DMS153 treated with DMSO at 0.1 percent for 48 hours (cell line): ENCODE measurements around the gene PSMD13.
"Not testable (repeated sequence)": the region's sequence is repeated elsewhere in the genome, so short reads cannot be mapped to it uniquely, and the experiment has no call there.

Experiments
- DNase-seq: peaks from one replicate; lab custom pipeline; 2025; ENCODE audit not compliant: unreplicated experiment; lab: John Stamatoyannopoulos, UW

PSMD13 gene

GRCh38 chr11:236774-237767, at the start of gene PSMD13:
PSMD13 (plus strand) TSS chr11:236976; CDS start chr11:237050, 74 bp downstream.
- DNase-seq = peak; percentile 25

GRCh38 chr11:189200-189783, 47.5 kb upstream of the PSMD13 start:
- not testable (repeated sequence) for DNase-seq

GRCh38 chr11:189843-190311, 46.9 kb upstream of the PSMD13 start:
- not testable (repeated sequence) for DNase-seq

GRCh38 chr11:190546-190945, 46.2 kb upstream of the PSMD13 start:
- not testable (repeated sequence) for DNase-seq

GRCh38 chr11:191490-192478, 45.0 kb upstream of the PSMD13 start:
- not testable (repeated sequence) for DNase-seq

- not testable (repeated sequence) for DNase-seq
These were observed 44.1 kb upstream of the PSMD13 start, which contains the start of gene SCGB1C1 for GRCh38 chr11:192674-193128. SCGB1C1 (plus strand) TSS chr11:193078; CDS start chr11:193100, 22 bp downstream.

GRCh38 chr11:193481-193880, 43.3 kb upstream of the PSMD13 start:
- DNase-seq = not testable (repeated sequence)

GRCh38 chr11:196786-197731, 39.7 kb upstream of the PSMD13 start:
- no peak for DNase-seq

- DNase-seq = no peak
These were observed 39.0 kb upstream of the PSMD13 start for GRCh38 chr11:197741-198235.

GRCh38 chr11:198236-198806, 38.5 kb upstream of the PSMD13 start:
- no peak for DNase-seq

- no peak for DNase-seq
These were observed 37.7 kb upstream of the PSMD13 start for GRCh38 chr11:199004-199581.

GRCh38 chr11:199782-200181, 37.0 kb upstream of the PSMD13 start:
- DNase-seq = no peak

GRCh38 chr11:200224-201003, 36.4 kb upstream of the PSMD13 start:
- DNase-seq = no peak

- no peak for DNase-seq
These were observed 34.8 kb upstream of the PSMD13 start for GRCh38 chr11:201966-202365.

- DNase-seq = no peak
These were observed 34.3 kb upstream of the PSMD13 start for GRCh38 chr11:202490-202889.

GRCh38 chr11:203056-203944, 33.5 kb upstream of the PSMD13 start:
- no peak for DNase-seq
